Mesenchymal stem cell (in vitro differentiated cells and primary cell): Measurements from ENCODE around the gene CHCHD3.
A peak's percentile ranks its signal among the peaks of the same experiment; 100 is the strongest.

Experiments
- DNase-seq: peaks from one replicate; pipeline ENCODE4 v3.0.0-alpha.2; 2013
- H2AFZ ChIP-seq: one replicate; pipeline ENCODE4 v1.6.1; 2013; ENCODE audit warnings: low read depth, mild to moderate bottlenecking, control low read depth, inconsistent platforms, low read length, moderate library complexity
- H2AK5ac ChIP-seq: 2 replicates; pipeline ENCODE4 v1.6.1; 2013; ENCODE audit warnings: low read length, moderate library complexity, mild to moderate bottlenecking, inconsistent platforms; ENCODE audit not compliant: severe bottlenecking
- H2BK120ac ChIP-seq: one replicate; pipeline ENCODE4 v1.6.1; 2013; ENCODE audit warnings: low read depth, mild to moderate bottlenecking, inconsistent platforms, low read length, moderate library complexity
- H2BK12ac ChIP-seq, 2 experiments: one replicate each; pipeline ENCODE4 v1.6.1; 2013; ENCODE audit warnings: inconsistent platforms in 2 of 2, low read length in 2 of 2, mild to moderate bottlenecking in 2 of 2, moderate library complexity in 2 of 2, control low read depth in 1 of 2
- H2BK15ac ChIP-seq: one replicate; pipeline ENCODE4 v1.6.1; 2013; ENCODE audit warnings: mild to moderate bottlenecking, low read depth, inconsistent platforms; ENCODE audit not compliant: poor library complexity, severe bottlenecking
- H2BK5ac ChIP-seq: 2 replicates; pipeline ENCODE4 v1.6.1; 2013; ENCODE audit warnings: low read depth, mild to moderate bottlenecking, low read length, control low read depth, inconsistent platforms; ENCODE audit not compliant: poor library complexity, severe bottlenecking
- H3K14ac ChIP-seq, 2 experiments: one replicate each; pipeline ENCODE4 v1.6.1; 2013; ENCODE audit warnings: inconsistent platforms in 2 of 2, low read length in 2 of 2, control low read depth in 1 of 2, mild to moderate bottlenecking in 1 of 2, moderate library complexity in 1 of 2
- H3K18ac ChIP-seq, 2 experiments: one replicate each; pipeline ENCODE4 v1.6.1; 2013; ENCODE audit warnings: inconsistent platforms in 2 of 2, low read length in 2 of 2, control low read depth in 1 of 2, low read depth in 1 of 2, mild to moderate bottlenecking in 1 of 2
- H3K23ac ChIP-seq, 2 experiments: one replicate each; pipeline ENCODE4 v1.6.1; 2013; ENCODE audit warnings: inconsistent platforms in 2 of 2, low read length in 2 of 2, mild to moderate bottlenecking in 2 of 2, moderate library complexity in 2 of 2, control low read depth in 1 of 2
- H3K27ac ChIP-seq: 2 replicates; pipeline ENCODE4 v1.5.1; 2013; ENCODE audit warnings: mild to moderate bottlenecking, moderate library complexity, low read length, control low read depth, inconsistent platforms; ENCODE audit not compliant: poor library complexity, severe bottlenecking
- H3K27me3 ChIP-seq, 2 experiments: 2 replicates each; pipeline versions ENCODE4 v1.6.1 to v1.7.0; 2013; ENCODE audit warnings: low read length in 2 of 2, mild to moderate bottlenecking in 2 of 2, moderate library complexity in 2 of 2, control low read depth in 1 of 2, inconsistent platforms in 1 of 2; ENCODE audit not compliant: control insufficient read depth in 1 of 2, insufficient read depth in 1 of 2
- H3K36me3 ChIP-seq, 2 experiments: 2 replicates each; pipeline versions ENCODE4 v1.6.1 to v1.7.0; 2013; ENCODE audit warnings: low read length in 2 of 2, control low read depth in 1 of 2, inconsistent platforms in 1 of 2, low read depth in 1 of 2, mild to moderate bottlenecking in 1 of 2; ENCODE audit not compliant: insufficient read depth in 2 of 2, control insufficient read depth in 1 of 2
- H3K4ac ChIP-seq, 2 experiments: one replicate each; pipeline ENCODE4 v1.6.1; 2013; ENCODE audit warnings: inconsistent platforms in 2 of 2, low read length in 2 of 2, mild to moderate bottlenecking in 2 of 2, moderate library complexity in 2 of 2, control low read depth in 1 of 2, low read depth in 1 of 2
- H3K4me1 ChIP-seq: 2 replicates; pipeline ENCODE4 v1.6.1; 2013; ENCODE audit warnings: low read depth, low read length, control low read depth; ENCODE audit not compliant: control insufficient read depth, insufficient read depth
- H3K4me2 ChIP-seq: 2 replicates; pipeline ENCODE4 v1.6.1; 2013; ENCODE audit warnings: low read length, mild to moderate bottlenecking, inconsistent platforms; ENCODE audit not compliant: poor library complexity, severe bottlenecking
- H3K4me3 ChIP-seq, 2 experiments: 2 replicates each; pipeline versions ENCODE4 v1.5.1 to v1.7.0; 2013; ENCODE audit warnings: low read length in 2 of 2, mild to moderate bottlenecking in 2 of 2, control low read depth in 1 of 2, low read depth in 1 of 2; ENCODE audit not compliant: insufficient read depth in 1 of 2
- H3K79me1 ChIP-seq: replicated peaks from 2 replicates; pipeline ENCODE4 v1.6.1; 2013; ENCODE audit warnings: mild to moderate bottlenecking, control low read depth, low read length, inconsistent platforms; ENCODE audit not compliant: poor library complexity, severe bottlenecking
- H3K9ac ChIP-seq: 2 replicates; pipeline ENCODE4 v1.7.0; 2013; ENCODE audit warnings: mild to moderate bottlenecking, low read length, moderate library complexity
- H3K9me3 ChIP-seq: 2 replicates; pipeline ENCODE4 v1.7.0; 2013; ENCODE audit warnings: mild to moderate bottlenecking, low read length; ENCODE audit not compliant: control insufficient read depth
- H4K8ac ChIP-seq: one replicate; pipeline ENCODE4 v1.6.1; 2013; ENCODE audit warnings: inconsistent platforms, mild to moderate bottlenecking, low read length, moderate library complexity
- H4K91ac ChIP-seq: one replicate; pipeline ENCODE4 v1.6.1; 2013; ENCODE audit warnings: mild to moderate bottlenecking, low read length, inconsistent platforms
- WGBS: methylation state at CpG from one replicate; pipeline ENCODE4 v1.1.7; 2013; ENCODE audit warnings: mixed read lengths; 5-methylcytosine and 5-hydroxymethylcytosine counted together

The CHCHD3 gene

GRCh38 chr7:132935608-132936007 lies 146.3 kb downstream of the CHCHD3 start:
- no peak overlapping the region for H2BK15ac ChIP-seq
- no peak overlapping the region for H2BK12ac ChIP-seq
- H3K9me3 ChIP-seq, result no peaks in the 10 kb centered on the region
- H4K91ac ChIP-seq, result no peak overlapping the region
- no peaks in the 10 kb centered on the region for H3K36me3 ChIP-seq
- H4K8ac ChIP-seq, result no peak overlapping the region
- H3K27ac ChIP-seq, result no peak overlapping the region
- H2AK5ac ChIP-seq, result no peak overlapping the region
- H2BK5ac ChIP-seq, result no peak overlapping the region
- 100% methylated on average over 1 of the region's 1 CpG for WGBS
- H3K4me3 ChIP-seq, result no peak overlapping the region
- H3K4me2 ChIP-seq, result no peak overlapping the region
- no peaks in the 10 kb centered on the region for H3K4me1 ChIP-seq
- H3K79me1 ChIP-seq, result peaks cover 35% of the 10 kb centered on the region
- no peak for DNase-seq
- no peak overlapping the region for H3K4ac ChIP-seq
- H2AFZ ChIP-seq, result no peak overlapping the region
- no peak overlapping the region for H3K23ac ChIP-seq
- no peaks in the 10 kb centered on the region for H3K27me3 ChIP-seq
- H3K14ac ChIP-seq, result no peak overlapping the region
- no peak overlapping the region for H3K9ac ChIP-seq
- H2BK120ac ChIP-seq, result no peak overlapping the region
- H3K18ac ChIP-seq, result no peak overlapping the region

DNA sequence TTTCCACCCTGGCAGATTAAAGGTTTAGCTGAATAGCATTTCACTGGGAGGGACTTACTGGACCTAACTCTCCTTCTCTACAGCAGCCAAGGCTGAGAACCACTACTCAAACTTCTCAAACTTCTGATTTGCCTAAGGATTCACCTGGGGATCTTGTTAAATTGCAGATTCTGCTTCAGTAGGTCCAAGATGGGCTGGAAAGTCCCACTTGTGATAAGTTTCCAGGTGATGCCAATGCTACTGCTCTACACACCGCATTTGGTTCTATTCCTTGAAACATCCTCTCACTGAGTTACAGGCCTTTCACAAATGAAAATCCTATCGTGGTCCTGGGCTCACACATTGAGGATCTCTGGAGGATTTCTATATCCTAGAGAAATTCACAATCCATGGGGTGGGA lies 147.9 kb downstream of the CHCHD3 start:
- Histone ChIP-seq H2BK12ac (peak overlapping the region in 1 of 2 experiments; percentile 38), H2BK5ac (no peak overlapping the region), H3K79me1 (peaks cover 38% of the 10 kb centered on the region), H3K27me3 (no peaks in the 10 kb centered on the region), H4K91ac (no peak overlapping the region), H3K18ac (no peak overlapping the region), H3K4me2 (no peak overlapping the region), H4K8ac (no peak overlapping the region), H3K4me3 (no peak overlapping the region), H3K14ac (no peak overlapping the region), H3K4ac (no peak overlapping the region), H2BK15ac (no peak overlapping the region), H2AFZ (no peak overlapping the region), H3K36me3 (no peaks in the 10 kb centered on the region), H3K9me3 (no peaks in the 10 kb centered on the region), H3K27ac (no peak overlapping the region), H2BK120ac (no peak overlapping the region), H3K23ac (no peak overlapping the region), H3K9ac (no peak overlapping the region), H3K4me1 (no peaks in the 10 kb centered on the region), H2AK5ac (no peak overlapping the region)
- DNase-seq, result no peak
- WGBS, result 100% methylated on average over 2 of the region's 2 CpGs

DNA sequence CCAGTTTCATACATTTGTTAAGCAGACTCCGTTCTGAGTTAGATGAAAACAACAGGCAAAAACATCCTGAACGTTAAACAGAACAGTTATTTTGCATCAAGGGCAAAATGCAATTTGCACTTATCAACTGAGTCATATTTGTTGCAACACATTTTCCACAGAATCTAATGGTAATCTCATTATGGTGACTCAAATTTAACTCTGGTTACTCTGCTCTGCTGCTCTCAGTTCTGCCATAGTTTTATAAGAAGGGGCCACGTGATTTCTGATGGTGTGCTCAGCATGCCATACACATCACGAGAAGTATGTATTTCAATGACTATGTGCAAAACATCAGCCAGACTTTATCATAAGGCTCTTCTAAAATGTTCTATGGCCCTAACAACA lies 148.8 kb downstream of the CHCHD3 start:
- Histone ChIP-seq H3K79me1 (peaks cover 35% of the 10 kb centered on the region), H3K14ac (no peak overlapping the region), H3K36me3 (no peaks in the 10 kb centered on the region), H4K91ac (no peak overlapping the region), H3K4ac (no peak overlapping the region), H2BK15ac (no peak overlapping the region), H3K27me3 (no peaks in the 10 kb centered on the region), H2AFZ (no peak overlapping the region), H4K8ac (no peak overlapping the region), H3K18ac (no peak overlapping the region), H3K9me3 (no peaks in the 10 kb centered on the region), H2BK5ac (no peak overlapping the region), H3K4me2 (no peak overlapping the region), H2BK120ac (no peak overlapping the region), H3K4me1 (no peaks in the 10 kb centered on the region), H3K27ac (no peak overlapping the region), H3K4me3 (peak overlapping the region in 1 of 2 experiments; percentile 38), H3K23ac (no peak overlapping the region), H2BK12ac (no peak overlapping the region), H3K9ac (peak overlapping the region; percentile 63), H2AK5ac (no peak overlapping the region)
- peak; percentile 90 for DNase-seq
- 60% methylated on average over 4 of the region's 4 CpGs for WGBS

- Histone ChIP-seq H3K18ac (peak overlapping the region in 1 of 2 experiments; percentile 41), H4K91ac (peak overlapping the region; percentile 14), H3K27ac (no peak overlapping the region), H3K23ac (no peak overlapping the region), H3K4me3 (peak overlapping the region in 1 of 2 experiments; percentile 38), H3K4me1 (no peaks in the 10 kb centered on the region), H3K9me3 (no peaks in the 10 kb centered on the region), H2BK120ac (no peak overlapping the region), H2BK5ac (no peak overlapping the region), H3K36me3 (no peaks in the 10 kb centered on the region), H2BK12ac (peak overlapping the region in 1 of 2 experiments; percentile 2), H4K8ac (peak overlapping the region; percentile 45), H3K27me3 (no peaks in the 10 kb centered on the region), H3K4me2 (no peak overlapping the region), H3K79me1 (peaks cover 38% of the 10 kb centered on the region), H3K4ac (peak overlapping the region in 1 of 2 experiments; percentile 5), H2AK5ac (no peak overlapping the region), H3K14ac (no peak overlapping the region), H2AFZ (no peak overlapping the region), H3K9ac (peak overlapping the region; percentile 63), H2BK15ac (no peak overlapping the region)
- DNase-seq, result no peak
- 81% methylated on average over 7 of the region's 7 CpGs for WGBS
Observed at GRCh38 chr7:132932296-132933071, 149.4 kb downstream of the CHCHD3 start.
